Tibial nerve (tissue), 4 donors: ENCODE measurements around the gene PARP14.

Source experiments
- CTCF ChIP-seq, 5 experiments: fragments of 200-600 bp in 3 of 5; fragments of 450-650 bp in 2 of 5; sonication (generic) in 3 of 5; IDR thresholded peaks; one replicate each; pipeline ENCODE4 v1.5.1; 2016 to 2019; ENCODE audit warnings: antibody characterized with exemption in 5 of 5, mild to moderate bottlenecking in 3 of 5, moderate library complexity in 2 of 5
- EP300 ChIP-seq, 2 donors: sonication (generic); formaldehyde crosslinking; IDR thresholded peaks; one replicate each; pipeline ENCODE4 v1.6.1; 2017; ENCODE audit warnings: antibody characterized with exemption in 2 of 2, mild to moderate bottlenecking in 1 of 2
- POLR2A ChIP-seq, 2 donors: fragments of 450-650 bp; IDR thresholded peaks; one replicate each; pipeline ENCODE4 v1.6.1; 2017; ENCODE audit warnings: antibody characterized with exemption in 2 of 2, mild to moderate bottlenecking in 2 of 2, moderate library complexity in 2 of 2

- TF ChIP-seq CTCF (IDR thresholded peaks at IDR 0.05): no peak
- TF ChIP-seq EP300 (IDR thresholded peaks at IDR 0.05): no peak
- TF ChIP-seq POLR2A (IDR thresholded peaks at IDR 0.05): no peak
These were observed 6.3 kb upstream of the PARP14 start for GRCh38 chr3:122674339-122674738.
